LNCaP clone FGC (cell line): Measurements from ENCODE around the gene NECAB2.

Experiments used
- DNase-seq: peaks from one replicate; pipeline ENCODE4 v3.0.0-alpha.2; 2011; ENCODE audit warnings: low read depth
- H3K4me3 ChIP-seq: 2 replicates; pipeline ENCODE4 v1.5.1; 2011; ENCODE audit warnings: mild to moderate bottlenecking, low read depth, low read length, control low read depth
- TF ChIP-seq, protein P1 (sequence below): IDR thresholded peaks from 2 replicates; pipeline ENCODE4 v1.5.1; 2012; ENCODE audit warnings: mild to moderate bottlenecking; ENCODE audit not compliant: control insufficient read depth, insufficient read depth; ENCODE audit errors: extremely low read depth

The NECAB2 gene

GRCh38 chr16:83965444-83966152, 2.4 kb upstream of the NECAB2 start:
- DNase-seq = no peak
- no peak overlapping the region for H3K4me3 ChIP-seq
- TF ChIP-seq, protein P1, sequence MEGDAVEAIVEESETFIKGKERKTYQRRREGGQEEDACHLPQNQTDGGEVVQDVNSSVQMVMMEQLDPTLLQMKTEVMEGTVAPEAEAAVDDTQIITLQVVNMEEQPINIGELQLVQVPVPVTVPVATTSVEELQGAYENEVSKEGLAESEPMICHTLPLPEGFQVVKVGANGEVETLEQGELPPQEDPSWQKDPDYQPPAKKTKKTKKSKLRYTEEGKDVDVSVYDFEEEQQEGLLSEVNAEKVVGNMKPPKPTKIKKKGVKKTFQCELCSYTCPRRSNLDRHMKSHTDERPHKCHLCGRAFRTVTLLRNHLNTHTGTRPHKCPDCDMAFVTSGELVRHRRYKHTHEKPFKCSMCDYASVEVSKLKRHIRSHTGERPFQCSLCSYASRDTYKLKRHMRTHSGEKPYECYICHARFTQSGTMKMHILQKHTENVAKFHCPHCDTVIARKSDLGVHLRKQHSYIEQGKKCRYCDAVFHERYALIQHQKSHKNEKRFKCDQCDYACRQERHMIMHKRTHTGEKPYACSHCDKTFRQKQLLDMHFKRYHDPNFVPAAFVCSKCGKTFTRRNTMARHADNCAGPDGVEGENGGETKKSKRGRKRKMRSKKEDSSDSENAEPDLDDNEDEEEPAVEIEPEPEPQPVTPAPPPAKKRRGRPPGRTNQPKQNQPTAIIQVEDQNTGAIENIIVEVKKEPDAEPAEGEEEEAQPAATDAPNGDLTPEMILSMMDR = no peak

GRCh38 chr16:83966153-83966696, 1.8 kb upstream of the NECAB2 start:
- TF ChIP-seq, protein P1 = no peak
- no peak overlapping the region for H3K4me3 ChIP-seq
- no peak for DNase-seq

DNA sequence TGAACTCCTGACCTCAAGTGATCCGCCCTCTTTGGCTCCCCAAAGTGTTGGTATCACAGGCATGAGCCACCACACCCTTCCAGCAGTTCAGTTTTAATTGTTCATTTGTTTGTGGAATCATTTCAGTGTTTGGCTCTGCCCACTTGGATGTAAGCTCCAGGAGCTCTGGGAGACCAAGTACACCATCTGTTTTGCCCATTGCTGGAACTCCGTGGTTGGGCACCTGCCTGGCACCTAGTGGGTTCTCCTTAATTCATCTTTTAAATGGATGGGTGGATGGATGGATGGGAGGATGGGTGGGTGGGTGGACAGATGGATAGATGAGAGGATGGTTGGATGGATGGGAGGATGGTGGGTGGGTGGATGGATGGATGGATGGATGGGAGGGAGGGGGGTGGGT, 953 bp upstream of the NECAB2 start:
- TF ChIP-seq, protein P1 = no peak

GRCh38 chr16:83968306-83968851, 335 bp downstream of the NECAB2 start:
- peak overlapping the region; percentile 23; the same call in 1 of the 2 replicates for H3K4me3 ChIP-seq
- no peak for DNase-seq
- TF ChIP-seq, protein P1 = no peak

More for the DNA sequence above, 953 bp upstream of the NECAB2 start:
- no peak for DNase-seq
- no peak overlapping the region for H3K4me3 ChIP-seq

DNA sequence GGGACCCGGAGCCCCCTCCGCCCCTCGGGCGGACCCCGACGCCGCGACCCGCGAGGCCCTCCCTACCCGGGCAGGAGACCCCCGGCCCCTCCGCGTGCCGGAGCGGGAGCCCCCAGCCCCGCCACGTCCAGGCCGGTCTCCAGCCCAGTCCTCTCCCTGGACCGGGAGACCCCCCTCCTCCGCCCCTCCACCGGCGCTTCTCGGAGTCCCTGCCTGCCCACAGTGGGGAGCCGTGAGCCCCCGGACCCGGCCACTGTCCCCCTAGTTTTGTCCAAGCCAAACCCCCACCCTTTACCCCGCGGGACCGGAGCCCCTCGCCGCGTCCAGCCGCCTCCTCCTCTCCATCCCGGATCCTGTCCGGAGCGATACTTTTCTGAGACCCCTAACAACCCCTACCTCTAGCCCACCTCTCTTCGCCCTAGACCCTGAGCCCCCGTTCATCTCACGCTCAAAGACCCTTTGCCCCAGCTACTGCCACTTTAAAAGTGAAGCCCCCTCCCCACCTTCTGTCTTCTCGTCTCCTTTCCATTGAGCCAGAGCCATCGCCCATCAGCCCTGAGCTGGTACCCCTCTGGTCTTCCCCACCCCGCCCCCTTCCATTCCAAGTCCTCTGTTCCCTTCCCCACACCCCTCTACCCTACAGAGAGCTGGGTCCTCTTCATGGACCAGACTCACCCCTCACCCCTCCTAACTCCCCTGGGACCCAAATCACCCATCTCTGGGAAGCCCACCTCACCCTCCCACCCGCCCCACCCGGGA, 1.0 kb downstream of the NECAB2 start:
- no peak overlapping the region for H3K4me3 ChIP-seq
- TF ChIP-seq, protein P1 = no peak
- no peak for DNase-seq

- TF ChIP-seq, protein P1 = no peak
Observed at GRCh38 chr16:83969771-83970429, 1.9 kb downstream of the NECAB2 start.

More at GRCh38 chr16:83969771-83970429, 1.9 kb downstream of the NECAB2 start:
- DNase-seq = no peak
- no peak overlapping the region for H3K4me3 ChIP-seq
